Esophagus squamous epithelium (tissue), 4 donors: ENCODE data around the gene ULBP3. TPM values are rescaled to one million over a fixed set of nuclear protein-coding genes. Genes with fewer than 3 reads are reported as not detected.

Source experiments
- total RNA-seq, 4 donors: library from RNA; depleted of rRNA; stranded (reverse); fragments of >200 nt; gene quantifications; one replicate each; pipeline ENCODE4 v1.1.0, GENCODE V29; 2016

ULBP3 gene
- total RNA-seq, 4 donors from 2014 or later, result 2.1 to 5.0 (median 3.3) TPM

Other genes starting within 250 kb of the ULBP3 start
- gene LRP11, start 204.8 kb downstream of the ULBP3 start, total RNA-seq, result 10 to 100 TPM; 40.2 to 74.9 (median 58.4) TPM
- 10 to 100 TPM; 50.1 to 90.1 (median 67.9) TPM for gene RAET1E, start 171.0 kb downstream of the ULBP3 start, total RNA-seq
- gene RAET1G, start 146.0 kb downstream of the ULBP3 start, total RNA-seq, result 10 to 100 TPM in 3 of 4 donors, 1 to 10 TPM in 1; 9.0 to 26.8 (median 13.5) TPM
- gene ULBP2, start 127.1 kb downstream of the ULBP3 start, total RNA-seq, result 10 to 100 TPM in 1 of 4 donors, 1 to 10 TPM in 3; 2.9 to 11.1 (median 4.6) TPM
- under 1 TPM in 2 of 4 donors, not detected in 2; 0.26 to 0.27 TPM for gene ULBP1, start 105.2 kb downstream of the ULBP3 start, total RNA-seq
- 10 to 100 TPM; 14.5 to 99.5 (median 62.5) TPM for gene RAET1L, start 43.6 kb downstream of the ULBP3 start, total RNA-seq
- 10 to 100 TPM in 3 of 4 donors, 1 to 10 TPM in 1; 9.3 to 27.8 (median 21.3) TPM for gene PPP1R14C, start 73.9 kb upstream of the ULBP3 start, total RNA-seq